Measurements from ENCODE around the gene MALSU1.

GRCh38 chr7:23273141-23273599, 26.0 kb upstream of the MALSU1 start:
- peak; percentile 52 to 85 (median 81) for TF ChIP-seq CTCF (IDR thresholded peaks at IDR 0.05 in 4 of 5, conservative IDR thresholded peaks at IDR 0.05 in 1 of 5)
- TF ChIP-seq POLR2A (IDR thresholded peaks at IDR 0.05): no peak
